B cell (primary cell): ENCODE data around the gene TAS2R13.

Experiments
- EZH2 ChIP-seq: IDR thresholded peaks from 2 replicates; pipeline ENCODE4 v1.6.1; 2012; ENCODE audit warnings: borderline replicate concordance, low read depth, mild to moderate bottlenecking, moderate library complexity, low read length; ENCODE audit not compliant: insufficient read depth, poor library complexity, severe bottlenecking
- TF ChIP-seq, protein P1 (sequence below): fragments of 200-600 bp; IDR thresholded peaks from one replicate; pipeline ENCODE4 v1.8.0; 2022; ENCODE audit warnings: antibody characterized with exemption, mild to moderate bottlenecking

DNA sequence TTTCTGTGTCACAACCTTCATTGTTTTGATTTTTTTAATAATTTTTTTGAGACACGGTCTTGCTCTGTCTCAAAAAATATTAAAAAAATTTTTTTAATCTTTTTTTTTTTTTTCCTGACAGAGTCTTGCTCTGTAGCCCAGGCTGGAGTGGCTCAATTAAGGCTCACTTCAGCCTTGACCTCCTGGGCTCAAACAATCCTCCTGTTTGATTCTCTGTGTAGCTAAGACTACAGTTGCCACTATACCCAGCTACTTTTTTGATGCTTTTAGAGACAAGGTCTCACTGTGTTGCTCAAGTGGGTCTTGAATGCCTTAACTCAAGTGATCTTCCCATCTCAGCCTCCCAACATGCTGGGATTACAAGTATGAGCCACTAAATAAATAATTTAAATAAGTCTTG is 10.4 kb upstream of the TAS2R13 start:
- TF ChIP-seq, protein P1, sequence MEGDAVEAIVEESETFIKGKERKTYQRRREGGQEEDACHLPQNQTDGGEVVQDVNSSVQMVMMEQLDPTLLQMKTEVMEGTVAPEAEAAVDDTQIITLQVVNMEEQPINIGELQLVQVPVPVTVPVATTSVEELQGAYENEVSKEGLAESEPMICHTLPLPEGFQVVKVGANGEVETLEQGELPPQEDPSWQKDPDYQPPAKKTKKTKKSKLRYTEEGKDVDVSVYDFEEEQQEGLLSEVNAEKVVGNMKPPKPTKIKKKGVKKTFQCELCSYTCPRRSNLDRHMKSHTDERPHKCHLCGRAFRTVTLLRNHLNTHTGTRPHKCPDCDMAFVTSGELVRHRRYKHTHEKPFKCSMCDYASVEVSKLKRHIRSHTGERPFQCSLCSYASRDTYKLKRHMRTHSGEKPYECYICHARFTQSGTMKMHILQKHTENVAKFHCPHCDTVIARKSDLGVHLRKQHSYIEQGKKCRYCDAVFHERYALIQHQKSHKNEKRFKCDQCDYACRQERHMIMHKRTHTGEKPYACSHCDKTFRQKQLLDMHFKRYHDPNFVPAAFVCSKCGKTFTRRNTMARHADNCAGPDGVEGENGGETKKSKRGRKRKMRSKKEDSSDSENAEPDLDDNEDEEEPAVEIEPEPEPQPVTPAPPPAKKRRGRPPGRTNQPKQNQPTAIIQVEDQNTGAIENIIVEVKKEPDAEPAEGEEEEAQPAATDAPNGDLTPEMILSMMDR: no peak
- TF ChIP-seq EZH2: no peak
